ES-I3 (cell line): ENCODE results near the gene CRYBG3.

ENCODE experiments used
- H3K36me3 ChIP-seq: 2 replicates; pipeline ENCODE4 v1.6.1; 2013; ENCODE audit warnings: mild to moderate bottlenecking, low read length, control low read depth, moderate library complexity; ENCODE audit not compliant: insufficient read depth
- H3K4me1 ChIP-seq: 2 replicates; pipeline ENCODE4 v1.6.1; 2013; ENCODE audit warnings: mild to moderate bottlenecking, control low read depth, low read length; ENCODE audit not compliant: insufficient read depth
- H3K9ac ChIP-seq: 2 replicates; pipeline ENCODE4 v1.6.1; 2013; ENCODE audit warnings: low read depth, mild to moderate bottlenecking, low read length, moderate library complexity
- H3K9me3 ChIP-seq: 2 replicates; pipeline ENCODE4 v1.6.1; 2013; ENCODE audit warnings: mild to moderate bottlenecking, low read length, moderate library complexity; ENCODE audit not compliant: control insufficient read depth, insufficient read depth

Gene CRYBG3

DNA sequence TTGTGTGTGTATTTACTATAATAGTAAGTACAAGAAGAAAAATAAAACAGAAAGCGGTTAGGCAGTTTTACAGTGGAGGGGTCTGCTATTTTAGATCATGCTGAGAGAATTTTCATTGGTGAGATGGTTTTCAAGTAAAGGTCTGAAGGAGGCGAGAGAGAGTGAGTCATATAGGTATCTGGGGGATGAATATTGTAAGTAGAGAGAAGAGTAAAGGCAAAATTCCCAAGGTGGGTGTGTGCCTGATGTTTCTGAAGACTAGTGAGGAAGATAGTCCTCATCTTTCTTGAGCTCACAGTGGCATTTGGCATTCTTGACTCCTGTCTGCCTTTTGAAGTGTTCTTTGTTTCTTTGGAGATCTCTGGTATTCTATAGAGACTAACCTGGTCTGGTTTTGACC lies 38.6 kb downstream of the CRYBG3 start:
- Histone ChIP-seq H3K9me3 (no peaks in the 10 kb centered on the region), H3K4me1 (peaks cover 4% of the 10 kb centered on the region), H3K36me3 (no peaks in the 10 kb centered on the region), H3K9ac (no peak overlapping the region)

DNA sequence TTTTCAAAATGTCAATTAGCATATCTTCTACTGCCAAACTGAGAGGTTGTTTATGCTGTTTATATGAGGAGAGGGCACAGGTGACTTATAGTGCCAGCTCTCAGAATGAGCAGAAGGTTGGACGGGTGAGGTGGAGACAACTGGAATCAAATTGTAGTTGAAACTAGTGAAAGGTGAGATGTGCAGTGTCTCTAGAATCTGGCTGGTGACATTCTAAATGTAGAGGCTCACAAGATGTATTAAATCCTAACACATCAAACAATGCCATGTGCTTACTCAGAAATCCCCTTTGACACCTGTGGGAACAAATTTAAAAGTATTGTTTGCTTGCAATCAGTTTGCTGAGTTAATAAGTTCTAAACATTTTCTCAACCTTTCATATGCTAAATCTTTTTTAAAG lies 40.8 kb downstream of the CRYBG3 start:
- Histone ChIP-seq H3K9me3 (no peaks in the 10 kb centered on the region), H3K36me3 (no peaks in the 10 kb centered on the region), H3K9ac (no peak overlapping the region), H3K4me1 (peaks cover 4% of the 10 kb centered on the region; the same call in 1 of the 2 replicates)

DNA sequence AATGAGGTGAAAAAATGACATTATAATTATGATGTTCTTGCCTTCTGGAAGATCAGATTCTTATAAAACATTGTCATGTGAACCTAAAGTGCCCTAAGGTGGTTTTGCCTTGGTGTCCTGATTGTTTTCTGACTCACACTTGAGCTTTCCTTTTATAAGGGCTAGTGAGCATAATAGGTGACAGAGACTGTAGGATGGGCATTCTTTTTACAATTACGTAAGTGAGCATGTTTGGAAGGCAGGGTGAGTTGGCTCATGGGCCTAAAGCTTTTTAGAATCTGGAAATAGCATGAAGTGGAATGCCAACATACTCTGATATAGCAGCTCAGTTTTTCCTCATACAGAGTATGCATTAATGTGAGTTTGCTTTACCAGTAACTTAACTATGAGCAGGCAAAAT lies 41.2 kb downstream of the CRYBG3 start:
- no peaks in the 10 kb centered on the region for H3K36me3 ChIP-seq
- no peak overlapping the region for H3K9ac ChIP-seq
- no peaks in the 10 kb centered on the region for H3K9me3 ChIP-seq
- H3K4me1 ChIP-seq, result peaks cover 4% of the 10 kb centered on the region; the same call in 1 of the 2 replicates

DNA sequence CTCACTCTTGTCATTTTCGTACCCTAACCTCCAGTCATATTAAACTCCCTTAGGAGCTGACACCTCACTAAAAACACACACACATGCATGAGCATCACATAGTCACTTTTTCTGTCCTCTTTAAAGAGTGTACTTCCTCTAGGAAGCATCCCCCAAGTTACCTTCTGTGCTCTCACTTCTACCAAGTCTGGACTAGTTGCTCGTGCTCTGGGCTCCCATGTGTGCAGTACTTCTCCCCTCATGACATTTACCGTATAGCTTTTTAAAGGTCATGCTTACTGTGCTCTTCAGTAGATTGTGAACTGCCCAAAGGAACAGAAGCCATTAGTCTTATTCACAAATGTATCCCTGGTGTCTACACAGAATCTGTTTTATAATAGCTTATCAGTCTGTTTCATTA lies 42.0 kb downstream of the CRYBG3 start:
- Histone ChIP-seq H3K9me3 (no peaks in the 10 kb centered on the region), H3K9ac (no peak overlapping the region), H3K4me1 (peaks cover 4% of the 10 kb centered on the region; the same call in 1 of the 2 replicates), H3K36me3 (no peaks in the 10 kb centered on the region)

DNA sequence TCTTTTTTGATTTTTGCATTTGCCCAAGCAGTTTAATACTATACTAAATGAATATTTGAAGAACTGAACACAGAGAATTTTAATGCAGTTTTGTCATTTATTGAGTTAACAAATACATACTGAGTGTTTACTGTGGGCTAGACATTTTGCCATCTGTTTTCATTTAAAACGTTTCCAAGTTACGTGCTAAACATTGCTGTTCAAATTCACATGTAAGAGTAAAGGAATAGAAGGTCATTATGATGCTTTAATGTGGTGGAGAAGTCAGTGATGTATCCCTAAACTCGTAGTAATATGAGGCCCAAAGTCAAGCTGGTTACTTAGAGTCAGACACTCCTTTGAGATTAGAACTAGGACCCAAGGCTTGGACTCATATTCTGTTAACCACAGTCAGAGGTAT lies 49.4 kb downstream of the CRYBG3 start:
- H3K4me1 ChIP-seq, result peaks cover 6% of the 10 kb centered on the region; the same call in 1 of the 2 replicates
- no peaks in the 10 kb centered on the region for H3K36me3 ChIP-seq
- H3K9me3 ChIP-seq, result no peaks in the 10 kb centered on the region
- H3K9ac ChIP-seq, result no peak overlapping the region

DNA sequence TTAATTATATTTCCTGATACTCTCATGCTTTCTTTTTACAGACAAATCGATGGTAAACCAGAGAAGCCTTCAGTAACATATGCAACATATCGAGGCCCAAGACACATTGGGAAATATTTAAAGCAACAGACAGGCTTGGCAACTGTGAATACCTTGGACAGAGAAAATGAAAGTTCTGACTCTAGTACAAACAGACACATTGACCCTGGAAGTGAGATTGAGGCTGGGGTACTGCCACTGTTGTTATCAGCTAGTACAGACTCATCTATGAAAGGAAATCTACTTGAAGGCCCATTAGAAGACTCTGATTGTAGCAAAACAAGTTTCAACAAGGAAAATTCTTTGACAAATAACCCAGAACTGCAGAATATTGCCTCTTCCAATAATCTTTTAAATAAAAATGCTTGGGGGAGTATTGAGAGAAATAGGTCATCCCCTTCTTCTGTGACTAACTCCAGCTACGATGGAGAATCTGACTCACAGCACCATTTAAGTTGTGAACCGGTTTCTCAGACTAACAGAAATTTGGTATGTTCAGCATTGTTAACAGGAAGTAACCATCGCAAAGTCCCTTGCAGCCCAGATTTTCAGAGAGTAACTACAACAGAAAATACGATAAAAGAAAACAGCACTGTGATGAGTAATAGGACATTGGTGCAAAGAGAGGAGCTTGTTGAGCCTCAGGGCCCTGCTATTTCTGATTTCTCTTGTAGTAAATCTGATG lies 50.2 kb downstream of the CRYBG3 start:
- Histone ChIP-seq H3K9ac (no peak overlapping the region), H3K9me3 (no peaks in the 10 kb centered on the region), H3K4me1 (peaks cover 6% of the 10 kb centered on the region; the same call in 1 of the 2 replicates), H3K36me3 (no peaks in the 10 kb centered on the region)

DNA sequence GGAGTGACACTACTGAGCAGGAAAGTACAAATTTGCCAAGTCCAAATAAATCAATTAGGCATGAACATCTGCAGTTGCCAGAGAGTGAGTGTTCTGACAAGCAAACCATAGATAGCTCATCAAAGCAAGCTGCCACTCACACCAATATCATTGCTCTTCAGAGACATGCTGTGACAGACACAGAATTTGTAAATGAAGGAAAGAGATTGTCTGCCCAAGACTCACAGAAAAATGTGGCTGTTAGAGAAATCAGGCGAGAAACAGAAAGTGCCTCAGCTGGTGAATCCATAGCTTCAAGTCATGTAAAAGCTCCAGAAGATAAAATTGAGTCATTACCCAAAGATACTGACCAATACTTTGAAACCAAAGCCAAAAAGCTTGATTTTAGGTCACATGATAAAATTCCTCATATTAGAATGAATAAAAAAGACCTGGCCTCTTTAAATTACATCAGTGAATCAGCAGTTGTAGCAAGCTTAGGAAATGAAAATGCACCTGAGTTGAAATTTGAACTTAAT lies 50.8 kb downstream of the CRYBG3 start:
- Histone ChIP-seq H3K36me3 (no peaks in the 10 kb centered on the region), H3K9ac (no peak overlapping the region), H3K4me1 (peaks cover 6% of the 10 kb centered on the region; the same call in 1 of the 2 replicates), H3K9me3 (no peaks in the 10 kb centered on the region)

DNA sequence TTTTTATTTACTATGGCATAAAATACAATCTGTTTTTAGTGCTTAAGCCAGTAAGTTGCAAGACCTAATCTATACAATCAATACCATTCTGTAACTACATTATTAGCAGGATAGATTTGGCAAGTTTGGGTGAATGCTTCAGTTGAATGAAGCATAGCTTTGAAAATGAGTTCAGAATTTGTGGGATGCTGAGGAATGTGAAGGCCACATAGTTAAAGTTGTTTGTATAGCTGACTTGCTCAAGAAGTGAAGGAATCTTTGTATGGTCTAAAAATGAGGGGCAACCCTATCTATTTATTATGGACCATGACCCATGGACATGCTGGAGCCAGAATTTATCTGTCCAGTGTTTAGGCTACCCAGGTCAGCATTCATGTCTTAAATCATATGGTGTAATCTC lies 58.5 kb downstream of the CRYBG3 start:
- Histone ChIP-seq H3K9ac (no peak overlapping the region), H3K9me3 (no peaks in the 10 kb centered on the region), H3K4me1 (no peaks in the 10 kb centered on the region), H3K36me3 (no peaks in the 10 kb centered on the region)

DNA sequence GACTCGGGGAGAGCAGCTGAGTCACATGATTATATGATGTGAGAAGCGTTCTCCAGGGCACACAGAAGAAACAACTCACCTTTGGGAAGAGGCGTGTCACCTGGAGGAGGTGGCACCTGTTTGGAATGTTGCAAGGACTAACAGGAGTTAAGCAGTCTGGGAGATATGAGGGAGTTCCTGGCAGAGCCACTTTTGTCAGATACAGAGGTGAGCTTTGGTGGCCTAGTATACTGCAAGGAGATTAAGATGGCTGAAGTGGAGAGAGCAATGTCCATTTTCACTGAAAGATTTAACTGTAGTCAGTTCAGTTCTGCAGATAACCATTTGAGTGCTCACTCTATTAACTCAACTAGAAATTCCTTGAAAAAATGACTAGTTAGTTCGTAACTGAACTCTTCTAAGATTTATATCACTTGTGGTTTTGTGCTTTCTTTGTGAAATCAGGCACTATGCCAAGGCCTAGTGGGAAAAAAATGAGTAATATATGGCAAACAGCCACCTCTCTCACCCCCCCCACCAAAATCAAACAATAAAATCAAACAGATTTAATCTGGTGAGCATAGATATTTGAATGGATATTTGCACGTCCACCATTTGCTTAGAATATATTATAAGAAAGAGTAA lies 61.3 kb downstream of the CRYBG3 start:
- no peak overlapping the region for H3K9ac ChIP-seq
- H3K9me3 ChIP-seq, result no peaks in the 10 kb centered on the region
- H3K4me1 ChIP-seq, result no peaks in the 10 kb centered on the region
- no peaks in the 10 kb centered on the region for H3K36me3 ChIP-seq

DNA sequence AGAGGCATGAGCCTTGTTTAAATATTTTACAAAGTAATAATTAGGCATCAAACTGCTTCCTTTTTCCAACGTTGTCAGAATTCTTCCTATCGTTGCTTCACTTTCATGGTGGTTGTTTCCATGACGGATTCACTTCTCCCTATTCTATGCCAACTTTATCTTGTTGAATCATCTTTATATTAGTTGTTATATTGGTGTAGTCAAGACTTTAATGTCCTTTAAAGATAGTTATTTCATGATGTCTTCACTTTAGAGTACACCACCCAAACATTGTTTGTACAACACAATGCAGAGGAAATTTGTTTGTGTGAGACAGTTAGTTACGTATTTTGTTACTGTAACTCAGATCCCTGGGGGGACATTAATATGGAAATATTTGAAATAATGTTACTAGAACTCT lies 61.9 kb downstream of the CRYBG3 start:
- no peak overlapping the region for H3K9ac ChIP-seq
- H3K9me3 ChIP-seq, result no peaks in the 10 kb centered on the region
- no peaks in the 10 kb centered on the region for H3K36me3 ChIP-seq
- H3K4me1 ChIP-seq, result no peaks in the 10 kb centered on the region

DNA sequence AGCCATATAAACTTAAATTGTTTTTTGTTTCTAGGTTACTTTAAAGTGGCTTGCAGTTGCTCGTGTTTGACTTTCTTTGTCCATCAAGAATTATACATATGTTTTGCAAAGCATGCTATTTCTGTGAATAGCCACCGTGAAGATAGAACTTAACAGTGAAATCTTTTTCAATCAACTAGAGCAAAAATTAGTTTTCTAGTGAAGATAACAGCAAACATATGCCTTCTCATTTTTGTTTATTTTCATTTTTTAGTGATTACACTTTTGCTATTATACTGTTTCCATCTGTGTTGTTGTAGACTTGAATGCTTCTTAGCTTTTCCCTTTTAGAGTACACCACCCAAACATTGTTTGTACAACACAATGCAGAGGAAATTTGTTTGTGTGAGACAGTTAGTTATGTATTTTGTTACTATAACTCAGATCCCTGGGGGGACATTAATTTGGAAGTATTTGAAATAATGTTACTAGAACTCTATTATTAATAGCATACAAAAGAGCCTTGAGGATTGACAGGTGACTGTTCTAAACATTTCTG lies 62.8 kb downstream of the CRYBG3 start:
- Histone ChIP-seq H3K9ac (no peak overlapping the region), H3K9me3 (no peaks in the 10 kb centered on the region), H3K4me1 (no peaks in the 10 kb centered on the region), H3K36me3 (no peaks in the 10 kb centered on the region)

DNA sequence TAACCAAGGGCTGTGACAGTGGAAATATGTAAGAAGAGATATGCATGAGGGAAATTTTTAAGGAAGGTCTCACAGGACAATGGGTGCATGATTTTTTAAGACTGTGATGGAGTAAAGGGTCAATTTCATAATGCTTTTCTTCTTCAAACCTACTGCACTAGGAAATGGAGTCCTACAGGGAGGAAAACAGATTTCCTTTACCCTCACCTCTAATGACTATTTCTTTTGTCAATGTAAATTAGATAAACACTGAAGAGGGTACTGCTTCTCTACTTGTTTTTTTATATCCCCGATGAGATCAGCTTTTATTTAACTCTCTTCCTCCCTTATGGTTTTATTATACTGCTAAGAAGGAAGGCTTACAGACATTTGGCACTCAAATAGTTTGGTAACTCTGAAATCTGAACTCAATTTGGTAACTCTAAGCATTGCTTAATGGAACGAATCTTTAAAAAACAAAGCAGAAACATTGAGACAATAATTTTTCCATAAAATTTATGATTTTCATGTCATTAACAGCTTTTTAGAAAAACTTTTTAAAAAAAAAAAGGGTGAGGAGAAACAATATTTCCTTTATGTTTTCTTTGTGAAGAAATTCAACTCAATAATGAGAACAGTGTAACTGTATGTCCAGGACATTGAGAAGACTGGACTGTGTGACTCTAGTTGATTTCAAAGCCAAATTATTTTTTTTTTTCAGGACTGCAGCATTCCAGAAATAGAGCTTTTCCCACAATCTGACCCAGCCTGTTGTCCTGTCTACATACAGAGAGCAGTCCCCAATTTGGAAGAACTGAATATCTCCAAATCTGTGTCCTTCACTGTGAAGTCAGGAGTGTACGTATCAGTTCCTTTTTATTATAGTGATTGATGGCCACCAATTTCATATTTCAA lies 64.4 kb downstream of the CRYBG3 start:
- no peaks in the 10 kb centered on the region for H3K36me3 ChIP-seq
- no peaks in the 10 kb centered on the region for H3K9me3 ChIP-seq
- H3K9ac ChIP-seq, result no peak overlapping the region
- no peaks in the 10 kb centered on the region for H3K4me1 ChIP-seq

DNA sequence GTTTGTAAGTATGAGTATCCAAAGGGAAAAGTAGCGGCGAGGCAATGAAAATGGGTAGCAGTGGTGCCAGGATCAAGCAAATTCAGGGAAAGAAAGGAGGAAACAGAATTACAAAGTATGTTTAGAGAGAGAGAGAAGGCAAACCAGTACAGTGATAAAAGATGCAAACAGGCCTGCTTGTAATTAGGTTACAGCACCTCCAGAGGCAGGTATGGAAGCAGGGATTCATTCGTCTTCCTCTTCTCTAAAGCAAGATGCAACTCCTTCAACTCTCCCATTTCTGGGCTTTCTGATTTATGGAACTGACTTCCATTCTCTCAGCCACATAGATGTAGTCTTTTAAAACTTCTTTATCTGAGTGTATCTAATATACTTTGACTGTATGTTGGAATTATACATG lies 68.0 kb downstream of the CRYBG3 start:
- Histone ChIP-seq H3K36me3 (no peaks in the 10 kb centered on the region), H3K4me1 (no peaks in the 10 kb centered on the region), H3K9ac (no peak overlapping the region), H3K9me3 (no peaks in the 10 kb centered on the region)

DNA sequence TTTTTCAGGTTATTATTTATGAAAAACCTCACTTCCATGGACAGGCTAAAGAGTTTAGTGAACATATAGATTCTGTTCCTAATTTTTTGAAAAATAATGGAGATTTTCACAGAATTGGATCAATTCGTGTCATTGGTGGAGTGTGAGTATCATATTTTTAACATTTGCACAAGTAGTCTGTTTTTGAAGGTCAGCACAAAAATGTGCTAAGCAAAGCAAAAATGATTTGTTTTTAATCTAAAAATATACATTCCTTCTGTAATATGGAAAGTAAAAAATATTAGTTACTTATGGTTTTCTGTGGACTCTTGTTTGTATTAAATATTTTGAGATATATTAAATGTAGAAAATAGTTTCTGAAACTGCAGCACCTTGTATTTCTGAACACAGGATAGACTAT lies 71.0 kb downstream of the CRYBG3 start:
- H3K36me3 ChIP-seq, result no peaks in the 10 kb centered on the region
- H3K9me3 ChIP-seq, result no peaks in the 10 kb centered on the region
- H3K9ac ChIP-seq, result no peak overlapping the region
- H3K4me1 ChIP-seq, result peaks cover 12% of the 10 kb centered on the region
